Sigmoid colon (tissue), 4 donors: Measurements from ENCODE around the gene TNRC18.

ENCODE experiments used
- CTCF ChIP-seq, 4 experiments: fragments of 450-650 bp in 3 of 4; fragments of 200-600 bp in 1 of 4; IDR thresholded peaks; one replicate each; pipeline ENCODE4 v1.5.1; 2016 to 2019; ENCODE audit warnings: antibody characterized with exemption in 4 of 4, mild to moderate bottlenecking in 3 of 4, moderate library complexity in 2 of 4
- POLR2A ChIP-seq, 2 donors: fragments of 450-650 bp; IDR thresholded peaks; one replicate each; pipeline ENCODE4 v1.6.1; 2016; ENCODE audit warnings: antibody characterized with exemption in 2 of 2, mild to moderate bottlenecking in 2 of 2, moderate library complexity in 2 of 2
- POLR2AphosphoS5 ChIP-seq, 4 donors: sonication (generic); formaldehyde crosslinking; IDR thresholded peaks; one replicate each; pipeline ENCODE4 v1.6.1; 2017; ENCODE audit warnings: antibody characterized with exemption in 4 of 4

DNA sequence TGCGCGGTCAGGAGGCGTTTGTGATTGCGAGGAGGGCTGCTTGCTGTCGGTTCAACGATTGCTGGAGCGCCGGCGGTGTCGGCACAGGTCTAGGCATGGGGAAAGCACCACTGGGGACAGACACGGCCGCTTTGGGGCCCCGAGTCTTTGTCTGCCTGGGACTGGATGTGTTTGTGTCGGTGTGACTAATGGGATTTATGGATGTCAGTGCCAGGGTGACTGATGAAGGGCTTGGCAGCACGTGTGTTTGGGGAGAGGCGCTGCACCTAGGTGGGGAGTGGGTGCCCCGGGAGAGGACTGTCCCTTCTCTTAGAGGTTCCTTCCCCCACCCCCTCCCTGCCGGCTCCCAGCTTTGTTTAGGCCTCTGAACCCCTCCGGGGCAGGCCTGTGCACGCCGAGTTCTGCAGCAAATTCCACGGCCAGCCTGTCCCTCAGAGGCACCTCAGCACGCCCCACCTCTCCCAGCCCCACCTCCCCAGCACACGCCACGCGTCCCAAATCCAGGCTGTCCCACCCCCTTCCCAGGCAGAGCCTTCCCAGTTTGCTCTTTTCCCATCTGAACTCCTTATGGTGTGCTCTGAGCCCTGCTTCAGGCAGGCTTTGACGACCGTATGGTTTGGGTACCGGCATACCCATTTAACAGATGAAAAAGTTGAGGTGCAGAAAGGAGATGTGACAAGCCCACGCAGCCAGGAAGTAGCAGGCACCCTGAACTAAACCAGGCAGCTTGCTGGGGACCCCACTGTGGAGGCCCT lies 6.4 kb upstream of the TNRC18 start:
- TF ChIP-seq CTCF (IDR thresholded peaks at IDR 0.05) (no peak), POLR2AphosphoS5 (IDR thresholded peaks at IDR 0.05) (no peak), POLR2A (IDR thresholded peaks at IDR 0.05) (no peak)
